LNCAP (cell line): ENCODE results near the gene PHTF2.

Experiments
- TF ChIP-seq, protein P1 (sequence below): fragments of 450-650 bp; IDR thresholded peaks from 2 replicates; pipeline ENCODE4 v1.5.1; 2017; ENCODE audit warnings: mild to moderate bottlenecking

PHTF2 gene

DNA sequence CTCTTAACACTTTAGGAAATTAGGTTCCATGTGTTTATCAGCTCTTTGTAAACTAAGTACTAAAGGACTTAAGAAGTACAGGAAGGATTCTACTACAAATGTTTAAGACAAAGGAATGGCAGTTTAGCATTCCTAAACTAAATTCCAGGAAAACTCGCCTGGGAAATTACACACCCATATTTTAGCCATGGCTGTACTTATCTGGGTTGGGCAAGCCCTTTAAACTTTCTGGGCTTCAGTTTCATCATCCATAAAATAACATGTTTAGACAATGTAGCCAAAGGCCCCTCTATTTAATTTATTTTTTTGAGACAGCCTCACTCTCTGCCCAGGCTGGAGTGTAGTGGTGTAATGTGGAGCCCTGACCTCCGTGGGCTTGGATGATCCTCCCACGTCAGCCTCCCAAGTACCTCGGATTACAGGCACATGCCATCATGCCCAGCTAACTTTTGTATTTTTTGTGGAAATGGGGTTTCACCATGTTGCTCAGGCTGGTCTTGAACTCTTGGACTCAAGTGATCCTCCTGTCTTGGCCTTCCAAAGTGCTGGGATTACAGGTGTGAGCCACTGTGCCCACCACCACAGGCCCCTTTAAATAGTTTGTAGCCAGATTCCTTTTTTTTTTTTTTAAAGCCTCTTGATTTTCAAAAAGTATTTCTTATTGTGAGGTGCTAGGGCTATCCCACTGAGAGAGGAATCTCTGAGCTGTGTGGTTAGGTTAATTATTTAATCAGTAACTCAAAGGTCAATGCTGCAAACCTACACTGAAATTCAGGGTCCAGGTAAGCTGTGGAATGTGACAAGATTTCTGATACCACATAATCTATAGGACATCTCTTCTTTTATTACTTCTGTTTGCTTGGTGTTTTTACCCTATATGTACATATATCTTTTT lies 32.4 kb upstream of the PHTF2 start:
- TF ChIP-seq, protein P1, sequence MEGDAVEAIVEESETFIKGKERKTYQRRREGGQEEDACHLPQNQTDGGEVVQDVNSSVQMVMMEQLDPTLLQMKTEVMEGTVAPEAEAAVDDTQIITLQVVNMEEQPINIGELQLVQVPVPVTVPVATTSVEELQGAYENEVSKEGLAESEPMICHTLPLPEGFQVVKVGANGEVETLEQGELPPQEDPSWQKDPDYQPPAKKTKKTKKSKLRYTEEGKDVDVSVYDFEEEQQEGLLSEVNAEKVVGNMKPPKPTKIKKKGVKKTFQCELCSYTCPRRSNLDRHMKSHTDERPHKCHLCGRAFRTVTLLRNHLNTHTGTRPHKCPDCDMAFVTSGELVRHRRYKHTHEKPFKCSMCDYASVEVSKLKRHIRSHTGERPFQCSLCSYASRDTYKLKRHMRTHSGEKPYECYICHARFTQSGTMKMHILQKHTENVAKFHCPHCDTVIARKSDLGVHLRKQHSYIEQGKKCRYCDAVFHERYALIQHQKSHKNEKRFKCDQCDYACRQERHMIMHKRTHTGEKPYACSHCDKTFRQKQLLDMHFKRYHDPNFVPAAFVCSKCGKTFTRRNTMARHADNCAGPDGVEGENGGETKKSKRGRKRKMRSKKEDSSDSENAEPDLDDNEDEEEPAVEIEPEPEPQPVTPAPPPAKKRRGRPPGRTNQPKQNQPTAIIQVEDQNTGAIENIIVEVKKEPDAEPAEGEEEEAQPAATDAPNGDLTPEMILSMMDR = no peak

DNA sequence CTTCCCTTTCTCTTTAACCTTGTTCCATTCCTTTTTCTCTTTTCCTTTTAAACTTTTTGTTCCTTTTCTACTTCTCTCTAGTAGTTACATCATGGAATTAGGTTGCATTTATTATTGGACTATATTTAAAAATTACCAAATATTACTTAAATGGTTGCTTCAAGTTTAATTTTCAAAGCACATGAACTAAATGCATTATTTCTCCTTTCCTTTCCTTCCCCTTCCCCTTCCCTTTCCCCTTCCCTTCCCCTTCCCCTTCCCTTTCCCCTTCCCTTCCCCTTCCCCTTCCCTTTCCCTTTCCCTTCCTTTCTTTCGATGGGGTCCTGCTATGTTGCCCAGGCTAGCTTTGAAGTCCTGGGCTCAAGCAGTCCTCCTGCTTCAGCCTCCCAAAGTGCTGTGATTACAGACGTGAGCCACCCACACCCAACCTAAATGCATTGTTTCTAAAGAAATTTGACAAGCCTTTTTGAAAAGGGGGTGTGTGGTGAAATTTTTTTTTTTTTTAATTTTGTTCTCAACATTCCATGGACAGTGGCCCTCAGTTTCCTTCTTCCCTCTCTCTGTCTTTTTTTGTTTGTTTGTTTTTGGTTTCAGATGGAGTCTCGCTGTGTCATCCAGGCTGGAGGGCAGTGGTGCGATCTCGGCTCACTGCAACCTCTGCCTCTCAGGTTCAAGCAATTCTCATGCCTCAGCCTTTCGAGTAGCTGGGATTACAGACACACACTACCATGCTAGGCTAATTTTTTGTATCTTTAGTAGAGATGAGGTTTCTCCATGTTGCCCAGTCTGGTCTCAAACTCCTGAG lies 31.6 kb upstream of the PHTF2 start:
- TF ChIP-seq, protein P1 = no peak

DNA sequence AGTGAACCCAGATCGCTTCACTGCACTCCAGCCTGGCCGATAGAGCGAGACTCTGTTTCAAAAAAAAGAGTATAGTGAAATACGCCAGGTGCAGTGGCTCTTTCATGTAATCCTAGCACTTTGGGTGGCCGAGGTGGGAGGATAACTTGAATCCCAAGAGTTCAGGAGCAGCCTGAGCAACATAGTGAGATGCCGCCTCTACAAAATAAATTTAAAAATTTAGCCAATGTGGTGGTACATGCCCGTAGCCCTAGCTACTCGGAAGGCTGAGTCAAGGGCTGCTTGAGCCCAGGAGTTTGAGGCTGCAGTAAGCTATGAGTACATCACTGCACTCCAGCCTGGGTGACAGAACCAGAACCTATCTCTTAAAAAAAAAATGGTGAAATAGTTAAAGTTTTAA lies 28.3 kb upstream of the PHTF2 start:
- TF ChIP-seq, protein P1 = no peak

DNA sequence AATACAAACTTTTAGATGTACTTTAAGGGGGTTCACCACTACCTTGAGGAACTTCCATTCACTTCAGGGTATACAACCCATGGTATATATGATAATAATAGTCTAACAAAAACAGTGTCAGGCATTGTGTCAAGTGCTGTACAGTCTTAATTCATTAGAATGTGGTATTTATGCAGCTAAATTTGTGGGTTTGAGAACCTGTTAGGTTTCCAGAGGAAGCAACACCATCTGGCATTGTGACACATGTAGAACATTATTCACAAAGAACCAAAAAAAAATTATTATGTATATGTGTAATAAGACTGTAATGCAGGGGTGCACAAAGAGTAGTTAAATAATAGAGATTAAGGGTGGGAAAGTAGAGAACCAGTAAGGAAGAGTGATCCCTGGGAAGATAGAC lies 26.7 kb upstream of the PHTF2 start:
- TF ChIP-seq, protein P1 = no peak

DNA sequence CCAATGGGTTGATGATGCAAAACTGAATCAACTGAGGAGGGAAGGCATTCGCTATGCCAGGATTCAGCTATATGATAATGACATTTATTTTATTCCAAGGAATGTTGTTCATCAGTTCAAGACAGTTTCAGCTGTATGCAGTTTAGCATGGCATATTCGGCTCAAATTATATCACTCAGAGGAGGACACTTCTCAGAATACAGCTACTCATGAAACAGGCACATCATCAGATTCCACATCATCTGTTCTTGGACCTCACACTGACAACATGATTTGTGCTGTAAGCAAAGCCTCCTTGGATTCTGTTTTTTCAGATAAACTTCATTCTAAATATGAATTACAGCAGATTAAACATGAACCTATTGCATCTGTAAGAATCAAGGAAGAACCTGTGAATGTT lies 20.0 kb upstream of the PHTF2 start:
- TF ChIP-seq, protein P1 = no peak

DNA sequence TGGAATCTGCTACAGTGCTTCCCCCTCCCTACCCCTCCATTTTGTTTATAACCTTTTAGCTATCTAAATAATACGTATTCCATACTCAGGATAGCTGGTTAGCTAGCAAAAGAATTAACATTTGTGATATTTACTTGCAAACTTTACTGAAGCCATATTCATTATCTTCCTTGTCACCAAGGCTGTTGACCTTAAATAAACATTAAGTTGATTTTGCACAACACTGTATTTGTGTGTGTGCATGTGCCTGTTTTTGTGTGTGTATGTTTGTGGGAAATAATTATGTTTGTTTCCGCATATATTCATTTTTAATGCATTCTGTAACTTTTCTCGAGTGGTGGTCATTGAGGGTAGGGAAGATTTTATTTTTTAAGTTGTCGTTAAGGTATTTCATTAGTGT lies 16.2 kb upstream of the PHTF2 start:
- TF ChIP-seq, protein P1 = no peak

DNA sequence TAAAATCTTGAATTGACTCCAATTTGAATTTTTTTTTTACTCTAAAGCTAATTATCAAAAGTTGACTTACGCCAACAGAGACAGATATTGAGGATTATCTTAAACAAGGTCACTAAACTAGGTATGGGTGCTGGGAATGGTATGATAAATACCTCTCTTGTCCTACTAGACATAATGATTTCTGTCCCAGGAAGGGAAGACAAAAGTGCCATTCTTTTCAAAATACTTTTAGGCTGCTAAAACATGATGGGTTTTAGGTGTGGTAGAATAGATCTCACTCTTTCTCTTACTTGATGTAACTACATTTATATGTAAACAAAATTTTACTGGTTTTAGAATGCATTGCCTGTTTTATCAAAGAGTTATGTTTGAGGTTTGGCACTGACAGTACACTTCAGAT lies 15.5 kb upstream of the PHTF2 start:
- TF ChIP-seq, protein P1 = no peak
